ENCODE measurements around the gene ERGIC1. TPM values are rescaled to one million over a fixed set of nuclear protein-coding genes. Genes with fewer than 3 reads are reported as not detected.

The ERGIC1 gene
- total RNA-seq, 2 donors from 2014 or later, result 46.5 to 93.1 TPM

GRCh38 chr5:172843825-172844576, 9.9 kb downstream of the ERGIC1 start:
- Histone ChIP-seq H3K27ac (no peak overlapping the region), H3K27me3 (no peaks in the 10 kb centered on the region), H3K9me3 (no peaks in the 10 kb centered on the region), H3K4me1 (peaks cover 31% of the 10 kb centered on the region), H3K4me3 (no peak overlapping the region), H3K36me3 (replicated peaks in 1 of 2; ENCODE audit: insufficient read depth in 1 of 2, low read depth in 2 of 2) (no peaks in the 10 kb centered on the region)
- TF ChIP-seq CTCF (IDR thresholded peaks at IDR 0.05) (no peak), POLR2A (IDR thresholded peaks at IDR 0.05) (no peak)
- ATAC-seq, result no peak
- 80 to 92% methylated on average over 17 to 18 of the region's 18 CpGs for WGBS, 2 donors
- intact Hi-C loops (cut with DNase I), result no loop called here
- no peak for DNase-seq

GRCh38 chr5:172844577-172844838, 10.5 kb downstream of the ERGIC1 start:
- Histone ChIP-seq H3K9me3 (no peaks in the 10 kb centered on the region), H3K36me3 (replicated peaks in 1 of 2; ENCODE audit: insufficient read depth in 1 of 2, low read depth in 2 of 2) (no peaks in the 10 kb centered on the region), H3K4me3 (no peak overlapping the region), H3K4me1 (peaks cover 36% of the 10 kb centered on the region), H3K27ac (no peak overlapping the region), H3K27me3 (no peaks in the 10 kb centered on the region)
- no peak for DNase-seq
- no peak for ATAC-seq
- TF ChIP-seq POLR2A (IDR thresholded peaks at IDR 0.05) (no peak), CTCF (IDR thresholded peaks at IDR 0.05) (no peak)
- 79% methylated on average over 2 of the region's 2 CpGs; no CpG with 5 or more reads in 1 of the 2 donors for WGBS, 2 donors
- intact Hi-C loops (cut with DNase I), result no loop called here

DNA sequence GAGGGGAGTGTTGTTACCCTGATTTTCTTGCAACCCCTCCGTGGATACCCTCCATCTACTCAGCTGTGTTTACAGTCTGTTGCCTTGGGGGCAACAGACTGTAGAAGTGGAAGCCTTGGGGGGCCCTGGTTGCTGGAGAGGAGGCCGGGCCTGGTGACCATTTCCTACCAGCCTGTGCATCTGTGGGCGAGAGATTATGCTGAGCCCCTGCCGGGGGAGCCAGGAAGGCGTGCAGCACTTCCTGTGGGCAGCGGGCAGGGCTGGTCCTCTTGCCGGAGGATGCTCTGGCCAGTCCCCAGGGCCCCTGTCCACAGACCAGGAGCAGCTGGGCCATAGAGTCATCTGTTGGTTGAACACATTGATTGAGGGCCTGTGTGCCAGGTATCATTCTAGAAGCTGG, 11.1 kb downstream of the ERGIC1 start:
- ATAC-seq, result no peak
- Histone ChIP-seq H3K36me3 (replicated peaks in 1 of 2; ENCODE audit: insufficient read depth in 1 of 2, low read depth in 2 of 2) (no peaks in the 10 kb centered on the region), H3K4me1 (peaks cover 35% of the 10 kb centered on the region), H3K9me3 (no peaks in the 10 kb centered on the region), H3K27ac (no peak overlapping the region), H3K27me3 (no peaks in the 10 kb centered on the region), H3K4me3 (no peak overlapping the region)
- WGBS, 2 donors, result 71 to 91% methylated on average over 4 to 7 of the region's 7 CpGs
- DNase-seq, result no peak
- intact Hi-C loops (cut with DNase I), result no loop called here
- no peak for TF ChIP-seq CTCF (IDR thresholded peaks at IDR 0.05)
- TF ChIP-seq POLR2A (IDR thresholded peaks at IDR 0.05), result no peak

GRCh38 chr5:172845576-172845975, 11.5 kb downstream of the ERGIC1 start:
- peaks cover 31% of the 10 kb centered on the region for H3K4me1 ChIP-seq
- ATAC-seq, result no peak
- no peaks in the 10 kb centered on the region for H3K9me3 ChIP-seq
- intact Hi-C loops (cut with DNase I), result no loop called here
- no peak overlapping the region for H3K27ac ChIP-seq
- DNase-seq, result no peak
- no peak overlapping the region for H3K4me3 ChIP-seq
- 87 to 97% methylated on average over 5 of the region's 5 CpGs for WGBS, 2 donors
- no peaks in the 10 kb centered on the region for H3K27me3 ChIP-seq
- H3K36me3 ChIP-seq (replicated peaks in 1 of 2; ENCODE audit: insufficient read depth in 1 of 2, low read depth in 2 of 2), result no peaks in the 10 kb centered on the region
- TF ChIP-seq CTCF (IDR thresholded peaks at IDR 0.05) (no peak), POLR2A (IDR thresholded peaks at IDR 0.05) (no peak)

DNA sequence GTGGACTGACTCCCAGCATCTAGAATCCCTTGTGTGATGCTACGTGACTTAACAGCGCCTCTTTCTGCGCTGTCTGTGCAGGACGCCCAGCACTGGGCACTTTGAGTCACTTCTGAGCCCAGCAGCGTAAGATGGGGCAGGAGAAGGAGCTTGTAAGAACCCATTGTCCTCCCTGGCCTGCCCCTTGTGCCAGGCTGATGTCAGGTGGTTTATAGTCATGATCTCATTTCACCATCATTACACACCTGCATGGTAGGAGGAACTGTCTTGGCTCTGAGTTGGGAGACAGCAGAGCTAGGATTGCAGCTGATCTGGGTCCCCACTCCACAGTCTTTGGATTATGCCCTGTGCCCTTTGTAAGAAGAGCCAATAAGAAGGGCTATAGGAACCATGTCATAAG, 12.2 kb downstream of the ERGIC1 start:
- peak; percentile 41 for ATAC-seq
- DNase-seq, result no peak
- intact Hi-C loops (cut with DNase I), result no loop called here
- Histone ChIP-seq H3K9me3 (no peaks in the 10 kb centered on the region), H3K27me3 (no peaks in the 10 kb centered on the region), H3K27ac (no peak overlapping the region), H3K4me1 (peaks cover 26% of the 10 kb centered on the region), H3K36me3 (replicated peaks in 1 of 2; ENCODE audit: insufficient read depth in 1 of 2, low read depth in 2 of 2) (no peaks in the 10 kb centered on the region), H3K4me3 (no peak overlapping the region)
- 92 to 93% methylated on average over 5 of the region's 5 CpGs for WGBS, 2 donors
- TF ChIP-seq CTCF (IDR thresholded peaks at IDR 0.05) (no peak), POLR2A (IDR thresholded peaks at IDR 0.05) (no peak)

All from body of pancreas (tissue), 4 donors.